CD14-positive monocyte (primary cell): ENCODE data around the gene INTS6. TPM values are rescaled to one million over a fixed set of nuclear protein-coding genes. Genes with fewer than 3 reads are reported as not detected.

Source experiments
- DNase-seq, 3 donors: peaks; one replicate each; pipeline ENCODE4 v3.0.0-alpha.2; 2011 to 2022
- H2AFZ ChIP-seq: 2 replicates; pipeline ENCODE4 v1.6.0; 2012; ENCODE audit warnings: mild to moderate bottlenecking, low read depth, low read length, inconsistent platforms; ENCODE audit not compliant: insufficient read depth, poor library complexity, severe bottlenecking
- H3K27ac ChIP-seq, 2 donors: 1 replicate in 1 of 2; 2 replicates in 1 of 2; pipeline ENCODE4 v1.5.1; 2012 to 2013; ENCODE audit warnings: low read length in 2 of 2, control low read depth in 1 of 2, inconsistent platforms in 1 of 2, low read depth in 1 of 2, mild to moderate bottlenecking in 1 of 2
- H3K27me3 ChIP-seq, 2 donors: one replicate each; pipeline versions ENCODE4 v1.6.0 to v1.6.1; 2011 to 2013; ENCODE audit warnings: low read length in 2 of 2; ENCODE audit not compliant: control insufficient read depth in 2 of 2, insufficient read depth in 2 of 2
- H3K36me3 ChIP-seq, 2 donors: replicated peaks in 1 of 2; 1 replicate in 1 of 2; 2 replicates in 1 of 2; pipeline versions ENCODE4 v1.5.1 to v1.6.1; 2012 to 2013; ENCODE audit warnings: low read length in 2 of 2, control low read depth in 1 of 2, inconsistent platforms in 1 of 2, mild to moderate bottlenecking in 1 of 2; ENCODE audit not compliant: insufficient read depth in 2 of 2, control insufficient read depth in 1 of 2
- H3K4me1 ChIP-seq, 2 donors: 1 replicate in 1 of 2; 2 replicates in 1 of 2; pipeline versions ENCODE4 v1.5.1 to v1.6.1; 2012 to 2013; ENCODE audit warnings: low read length in 2 of 2, control low read depth in 1 of 2, inconsistent platforms in 1 of 2, mild to moderate bottlenecking in 1 of 2, moderate library complexity in 1 of 2; ENCODE audit not compliant: insufficient read depth in 2 of 2, control insufficient read depth in 1 of 2
- H3K4me2 ChIP-seq: replicated peaks from 2 replicates; pipeline ENCODE3; 2012; ENCODE audit warnings: low read length, moderate library complexity, mild to moderate bottlenecking; ENCODE audit not compliant: poor library complexity, severe bottlenecking; ENCODE audit errors: extremely low read depth
- H3K4me3 ChIP-seq, 3 experiments: fragments of 200-600 bp in 1 of 3; sonication (generic) in 1 of 3; replicated peaks in 1 of 3; 1 replicate in 2 of 3; 2 replicates in 1 of 3; pipeline ENCODE4 v1.5.1; 2011 to 2013; ENCODE audit warnings: low read length in 3 of 3, mild to moderate bottlenecking in 3 of 3, control low read depth in 2 of 3, low read depth in 2 of 3, inconsistent platforms in 1 of 3, moderate library complexity in 1 of 3
- H3K79me2 ChIP-seq: 2 replicates; pipeline ENCODE4 v1.6.0; 2012; ENCODE audit warnings: mild to moderate bottlenecking, control low read depth, inconsistent platforms, low read length, moderate library complexity; ENCODE audit not compliant: insufficient read depth
- H3K9ac ChIP-seq: 2 replicates; pipeline ENCODE4 v1.6.0; 2017; ENCODE audit warnings: low read length, mild to moderate bottlenecking; ENCODE audit not compliant: insufficient read depth, poor library complexity, severe bottlenecking
- H3K9me3 ChIP-seq, 2 donors: replicated peaks in 1 of 2; 1 replicate in 1 of 2; 2 replicates in 1 of 2; pipeline versions ENCODE4 v1.5.1 to v1.6.1; 2012 to 2013; ENCODE audit warnings: low read length in 2 of 2, control low read depth in 1 of 2; ENCODE audit not compliant: control insufficient read depth in 1 of 2, insufficient read depth in 1 of 2
- H4K20me1 ChIP-seq: 2 replicates; pipeline ENCODE4 v1.6.0; 2012; ENCODE audit warnings: mild to moderate bottlenecking, low read length, control low read depth, moderate library complexity; ENCODE audit not compliant: insufficient read depth
- H3K27ac Mint-ChIP-seq, 7 donors: one replicate each; pipeline ENCODE4 v1.8.0; 2020; ENCODE audit warnings: mild to moderate bottlenecking in 7 of 7, mixed read lengths in 7 of 7, moderate library complexity in 6 of 7, inconsistent platforms in 2 of 7
- H3K27me3 Mint-ChIP-seq, 3 donors: one replicate each; pipeline ENCODE4 v1.8.0; 2021 to 2022; ENCODE audit warnings: low read depth in 3 of 3, mild to moderate bottlenecking in 3 of 3, mixed read lengths in 3 of 3, moderate library complexity in 3 of 3, inconsistent platforms in 1 of 3
- H3K36me3 Mint-ChIP-seq, 2 donors: one replicate each; pipeline ENCODE4 v1.8.0; 2020; ENCODE audit warnings: mixed read lengths in 2 of 2, inconsistent platforms in 1 of 2, mild to moderate bottlenecking in 1 of 2
- H3K4me1 Mint-ChIP-seq: one replicate; pipeline ENCODE4 v1.8.0; 2020; ENCODE audit warnings: mild to moderate bottlenecking, mixed read lengths
- H3K4me3 Mint-ChIP-seq, 2 donors: one replicate each; pipeline ENCODE4 v1.8.0; 2020; ENCODE audit warnings: mild to moderate bottlenecking in 2 of 2, mixed read lengths in 2 of 2, moderate library complexity in 1 of 2
- H3K9me3 Mint-ChIP-seq, 7 donors: one replicate each; pipeline ENCODE4 v1.8.0; 2020 to 2022; ENCODE audit warnings: mixed read lengths in 7 of 7, mild to moderate bottlenecking in 6 of 7, moderate library complexity in 6 of 7, inconsistent platforms in 2 of 7
- CTCF ChIP-seq: fragments of 200-600 bp; IDR thresholded peaks from one replicate; pipeline ENCODE4 v1.8.0; 2022; ENCODE audit warnings: antibody characterized with exemption, mild to moderate bottlenecking
- WGBS: methylation state at CpG from one replicate; pipeline ENCODE4 v1.1.5; 2013; ENCODE audit warnings: missing lambda C conversion rate; ENCODE audit not compliant: insufficient coverage; 5-methylcytosine and 5-hydroxymethylcytosine counted together
- intact Hi-C, 2 donors: fragments of 100-400 bp; cut with micrococcal nuclease; formaldehyde crosslinking; loops; one replicate each; pipeline versions ENCODE4 v1.15.0 to v1.15.1; 2023
- polyA plus RNA-seq, 3 donors: library from polyadenylated mRNA; depleted of rRNA in 1 of 3; unstranded in 2 of 3; stranded (reverse) in 1 of 3; fragments of 300-500 nt in 2 of 3; fragments of >200 nt in 1 of 3; fragmentation: Illumina TruSeq in 2 of 3; gene quantifications; 1 replicate in 2 of 3; 2 replicates in 1 of 3; pipeline ENCODE4 v1.2.3, GENCODE V29; 2012 to 2021

Gene INTS6
- polyA plus RNA-seq, 3 donors = 10.8 to 13.2 (median 11.6) TPM

DNA sequence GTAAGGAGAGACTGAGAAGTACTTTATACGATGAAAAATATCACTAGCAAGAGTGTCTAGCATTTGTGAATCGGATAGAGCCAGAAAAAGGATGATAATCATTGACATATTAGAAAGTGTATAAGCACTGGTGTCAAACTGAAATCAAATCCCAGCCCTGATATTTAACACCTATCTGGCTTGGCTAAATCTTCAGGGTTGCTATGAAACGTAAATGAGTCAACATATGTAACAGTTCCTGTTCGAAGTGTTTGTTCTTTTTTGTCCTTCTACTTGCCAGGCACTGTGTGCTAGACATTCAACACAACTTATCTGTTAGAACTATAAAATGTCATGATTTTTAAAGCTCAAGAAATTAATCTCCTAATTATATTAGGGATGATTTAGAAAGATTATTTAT is 72.6 kb downstream of the INTS6 start:
- H2AFZ ChIP-seq = no peak overlapping the region
- no peaks in the 10 kb centered on the region for H3K9me3 ChIP-seq
- no peaks in the 10 kb centered on the region for H3K79me2 ChIP-seq
- H3K9ac ChIP-seq = no peak overlapping the region
- H3K27ac ChIP-seq = no peak overlapping the region
- H3K27me3 Mint-ChIP-seq = no peaks in the 10 kb centered on the region
- no peaks in the 10 kb centered on the region for H3K27me3 ChIP-seq
- no peaks in the 10 kb centered on the region for H3K9me3 Mint-ChIP-seq
- peaks cover 55 to 60% of the 10 kb centered on the region in 2 donors for H3K36me3 Mint-ChIP-seq
- DNase-seq = no peak
- peaks cover 76 to 95% of the 10 kb centered on the region in 2 donors for H3K36me3 ChIP-seq
- no peak overlapping the region for H3K4me2 ChIP-seq
- H4K20me1 ChIP-seq = peaks cover 6% of the 10 kb centered on the region
- H3K27ac Mint-ChIP-seq = peak overlapping the region in 1 of 7 donors; percentile 20
- no peak for TF ChIP-seq CTCF
- intact Hi-C loops = no loop called here
- WGBS = no CpG with 5 or more reads among the region's 4 CpGs
- no peaks in the 10 kb centered on the region for H3K4me1 ChIP-seq
- no peak overlapping the region for H3K4me3 ChIP-seq
- no peak overlapping the region for H3K4me3 Mint-ChIP-seq
- H3K4me1 Mint-ChIP-seq = no peaks in the 10 kb centered on the region

- Histone ChIP-seq H3K9me3 (no peaks in the 10 kb centered on the region), H3K4me1 (peaks cover 8 to 10% of the 10 kb centered on the region in 2 donors), H3K4me3 (no peak overlapping the region), H4K20me1 (peaks cover 5% of the 10 kb centered on the region), H3K79me2 (no peaks in the 10 kb centered on the region), H3K27me3 (no peaks in the 10 kb centered on the region), H3K36me3 (peaks cover 78 to 99% of the 10 kb centered on the region in 2 donors), H3K9ac (no peak overlapping the region), H2AFZ (no peak overlapping the region), H3K4me2 (no peak overlapping the region), H3K27ac (no peak overlapping the region)
- 100% methylated on average over 1 of the region's 2 CpGs for WGBS
- Mint-ChIP-seq H3K27ac (no peak overlapping the region), H3K36me3 (peaks cover 40 to 52% of the 10 kb centered on the region in 2 donors), H3K27me3 (no peaks in the 10 kb centered on the region), H3K4me3 (no peak overlapping the region), H3K9me3 (no peaks in the 10 kb centered on the region), H3K4me1 (peaks cover 11% of the 10 kb centered on the region)
- intact Hi-C loops = no loop called here
- no peak for DNase-seq
- TF ChIP-seq CTCF = no peak
Observed at GRCh38 chr13:51373451-51373850, 79.4 kb downstream of the INTS6 start.
